SK-N-MC (cell line): Measurements from ENCODE around the gene PPP1R9A.

ENCODE experiments used
- DNase-seq: peaks from one replicate; pipeline ENCODE4 v3.0.0-alpha.2; 2011; ENCODE audit warnings: low read depth, low spot score
- H3K27ac ChIP-seq: fragments of 200-600 bp; sonication (generic); 2 replicates; pipeline ENCODE4 v1.5.1; 2016; ENCODE audit warnings: mixed run types
- H3K36me3 ChIP-seq: fragments of 200-600 bp; sonication (generic); 2 replicates; pipeline ENCODE4 v1.6.1; 2017; ENCODE audit warnings: antibody characterized with exemption, low read length, mixed read lengths; ENCODE audit not compliant: insufficient read depth
- H3K4me3 ChIP-seq: fragments of 200-600 bp; sonication (generic); 2 replicates; pipeline ENCODE4 v1.5.1; 2016
- H3K9ac ChIP-seq: fragments of 200-600 bp; sonication (generic); 2 replicates; pipeline ENCODE4 v1.8.0; 2017; ENCODE audit warnings: mixed run types, mixed read lengths; ENCODE audit not compliant: insufficient read length
- H3K9me3 ChIP-seq: fragments of 200-600 bp; sonication (generic); 2 replicates; pipeline ENCODE4 v1.6.1; 2017; ENCODE audit warnings: low read depth, mild to moderate bottlenecking, antibody characterized with exemption, low read length, moderate library complexity, mixed read lengths
- EZH2 ChIP-seq: fragments of 200-600 bp; sonication (generic); IDR thresholded peaks from one replicate; pipeline ENCODE4 v1.6.1; 2017; ENCODE audit warnings: antibody characterized with exemption
- FOXP2 ChIP-seq: optimal IDR thresholded peaks from 2 replicates; pipeline ENCODE3; 2011; ENCODE audit warnings: mild to moderate bottlenecking, moderate library complexity; ENCODE audit not compliant: insufficient read depth; ENCODE audit errors: extremely low read length, control extremely low read depth
- POLR2AphosphoS5 ChIP-seq: IDR thresholded peaks from 2 replicates; pipeline ENCODE4 v1.6.1; 2012; ENCODE audit warnings: mild to moderate bottlenecking, low read depth, low read length, borderline replicate concordance

The PPP1R9A gene

DNA sequence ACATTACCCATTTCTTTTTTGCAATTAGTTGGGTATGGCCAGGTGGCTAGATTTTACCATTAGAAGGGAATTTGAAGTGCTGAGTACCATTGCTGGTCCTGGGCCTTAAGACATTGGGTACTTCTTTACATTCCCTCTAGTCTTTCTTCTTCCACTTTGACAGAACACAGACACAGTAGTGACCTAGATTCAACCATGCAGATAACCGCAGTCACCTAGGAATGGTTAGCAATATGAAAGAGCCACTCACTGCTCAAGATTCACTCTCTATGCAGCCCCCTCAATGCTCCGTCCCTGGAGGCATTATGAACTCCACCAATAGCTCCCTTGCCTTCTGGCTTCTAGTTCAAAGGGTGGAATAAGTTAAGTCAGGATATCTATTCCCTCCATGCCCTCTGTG, 433.1 kb downstream of the PPP1R9A start:
- TF ChIP-seq FOXP2 (no peak), EZH2 (no peak), POLR2AphosphoS5 (no peak)
- DNase-seq = no peak
- H3K27ac ChIP-seq = no peak overlapping the region
- no peaks in the 10 kb centered on the region for H3K36me3 ChIP-seq
- no peaks in the 10 kb centered on the region for H3K9me3 ChIP-seq
- H3K9ac ChIP-seq = no peak overlapping the region
- no peak overlapping the region for H3K4me3 ChIP-seq

DNA sequence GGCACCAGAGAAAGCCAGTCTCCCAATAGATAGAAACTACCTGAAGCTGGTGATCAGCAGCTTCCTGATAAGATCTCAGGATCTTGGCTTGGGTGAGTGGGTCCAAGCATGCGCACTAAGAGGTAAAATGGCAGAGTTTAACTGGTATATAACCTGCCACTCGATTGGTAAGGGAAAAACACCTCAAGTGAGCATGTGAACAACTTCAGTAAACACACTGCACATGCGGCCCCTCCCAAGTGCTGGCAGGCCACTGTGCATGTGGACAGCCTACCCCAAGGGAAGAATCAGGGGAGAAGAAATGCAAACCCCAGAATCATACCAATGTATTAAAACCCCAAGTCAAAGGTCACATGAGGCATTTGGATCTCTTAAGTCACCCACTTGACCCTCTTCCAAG, 434.6 kb downstream of the PPP1R9A start:
- TF ChIP-seq EZH2 (no peak), POLR2AphosphoS5 (no peak), FOXP2 (no peak)
- no peak for DNase-seq
- H3K9ac ChIP-seq = no peak overlapping the region

DNA sequence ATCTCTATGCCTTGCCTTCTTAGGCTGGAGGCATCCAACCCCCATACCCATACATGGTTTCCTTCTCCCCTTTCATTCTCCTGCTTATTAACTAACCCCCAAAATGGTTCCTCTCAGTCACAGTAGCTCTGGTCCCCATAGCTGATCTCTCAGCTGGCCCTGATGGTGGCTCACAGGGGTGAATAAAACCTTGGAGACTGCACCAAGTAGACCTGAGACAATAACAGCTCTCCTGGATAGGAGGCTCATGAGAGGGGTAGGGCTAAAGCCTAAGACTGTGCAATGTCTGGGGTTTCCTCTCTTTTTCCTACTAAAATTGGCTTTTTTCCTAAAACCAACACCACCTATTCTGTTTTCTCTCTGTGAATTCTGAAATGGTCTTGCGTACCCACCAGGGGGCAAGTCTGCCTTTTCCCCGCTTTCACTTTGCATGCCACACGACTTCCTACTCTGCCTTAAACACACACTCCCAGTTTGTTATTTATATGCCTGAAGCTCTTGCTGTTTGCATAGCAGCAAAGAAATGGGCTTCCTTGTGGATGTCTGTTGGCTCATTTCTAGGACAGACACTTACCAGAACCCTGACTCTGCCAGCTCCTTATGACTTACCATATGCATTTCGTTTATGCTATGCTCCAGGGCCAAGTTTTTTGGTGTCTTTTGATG, 435.4 kb downstream of the PPP1R9A start:
- no peak overlapping the region for H3K9ac ChIP-seq
- no peak for DNase-seq
- no peak for TF ChIP-seq FOXP2
- TF ChIP-seq POLR2AphosphoS5 = no peak
- no peak for TF ChIP-seq EZH2
- no peak overlapping the region for H3K27ac ChIP-seq
- H3K4me3 ChIP-seq = no peak overlapping the region
- H3K9me3 ChIP-seq = no peaks in the 10 kb centered on the region
- H3K36me3 ChIP-seq = no peaks in the 10 kb centered on the region

More for the DNA sequence above, 434.6 kb downstream of the PPP1R9A start:
- no peaks in the 10 kb centered on the region for H3K9me3 ChIP-seq
- H3K27ac ChIP-seq = no peak overlapping the region
- H3K36me3 ChIP-seq = no peaks in the 10 kb centered on the region
- no peak overlapping the region for H3K4me3 ChIP-seq
